ENCODE results near the gene PLEKHJ1. TPM values are rescaled to one million over a fixed set of nuclear protein-coding genes. Genes with fewer than 3 reads are reported as not detected.

PLEKHJ1 gene
- total and polyA plus RNA-seq, 2 of the 8 experiments (the other 6 are each of a cell fraction or from before 2014, with no cell fraction given) = 135 to 187 TPM

DNA sequence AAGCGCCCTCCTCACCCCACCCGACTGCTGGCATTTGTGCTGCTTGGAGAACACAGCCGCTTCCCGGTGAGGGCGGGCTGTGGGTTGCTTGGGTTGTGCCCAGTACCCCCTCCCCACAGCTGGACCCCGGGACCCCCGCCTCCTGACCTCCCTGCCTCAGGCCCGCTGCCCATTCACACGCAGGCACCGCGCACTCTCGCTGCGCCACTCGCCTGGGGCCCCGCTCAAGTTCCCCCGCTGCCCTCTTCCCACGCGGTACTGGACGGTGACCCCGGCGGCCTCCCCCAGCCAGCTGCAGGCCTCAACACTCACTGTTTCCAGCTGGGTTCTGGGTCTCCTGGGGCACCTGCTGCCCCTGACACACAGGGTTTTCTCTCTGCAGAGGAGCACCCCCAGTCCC is 16.4 kb downstream of the PLEKHJ1 start:
- H2BK15ac ChIP-seq (ENCODE audit: low read length) = no peak overlapping the region
- no peak overlapping the region for H3K4ac ChIP-seq (replicated peaks; ENCODE audit: insufficient read length, low read depth, low read length)
- H3K79me1 ChIP-seq (ENCODE audit: low read depth, low read length) = no peaks in the 10 kb centered on the region
- no peak overlapping the region for H3K4me2 ChIP-seq (ENCODE audit: insufficient read depth in 1 of 2, low read depth in 2 of 2, low read length in 2 of 2)
- H3K27ac ChIP-seq (ENCODE audit: low read depth, low read length) = no peak overlapping the region; the same call in 1 of the 2 replicates
- no peaks in the 10 kb centered on the region for H3K27me3 ChIP-seq (replicated peaks in 1 of 4; ENCODE audit: control insufficient read depth in 3 of 4, extremely low read depth in 1 of 4, insufficient read depth in 3 of 4, low read length in 3 of 4)
- H4K20me1 ChIP-seq (replicated peaks in 1 of 2; ENCODE audit: control insufficient read depth in 1 of 2, insufficient read depth in 2 of 2, low read length in 2 of 2) = peaks cover 0 to 9% of the 10 kb centered on the region in 2 experiments
- DNase-seq (ENCODE audit: low read depth in 1 of 2, low spot score in 2 of 2) (no peak), FAIRE-seq (no peak)
- no peak overlapping the region for H3K18ac ChIP-seq (ENCODE audit: extremely low read depth, low read length)
- H2AK5ac ChIP-seq (ENCODE audit: low read depth, low read length) = no peak overlapping the region
- H4K8ac ChIP-seq (ENCODE audit: extremely low read depth, insufficient read depth, low read length) = no peak overlapping the region
- H3K23me2 ChIP-seq (ENCODE audit: low read depth, low read length) = no peaks in the 10 kb centered on the region
- no peak overlapping the region for H4K5ac ChIP-seq (ENCODE audit: insufficient read length, low read depth, low read length)
- no peak overlapping the region for H3K4me3 ChIP-seq (ENCODE audit: extremely low read depth in 1 of 4, insufficient read depth in 2 of 4, low read depth in 3 of 4, low read length in 4 of 4)
- no peaks in the 10 kb centered on the region for H3K4me1 ChIP-seq (replicated peaks in 1 of 4; ENCODE audit: control insufficient read depth in 3 of 4, insufficient read depth in 4 of 4, low read length in 3 of 4)
- H3K9me3 ChIP-seq (ENCODE audit: insufficient read depth in 2 of 2, low read depth in 1 of 2, low read length in 1 of 2) = no peaks in the 10 kb centered on the region
- H3K56ac ChIP-seq (replicated peaks; ENCODE audit: insufficient read length, low read depth, low read length) = no peak overlapping the region
- H3K23ac ChIP-seq (ENCODE audit: insufficient read length) = no peak overlapping the region
- H3K36me3 ChIP-seq (ENCODE audit: control insufficient read depth in 2 of 4, insufficient read depth in 4 of 4, low read length in 3 of 4) = peaks cover 7 to 39% (median 20%) of the 10 kb centered on the region in 4 experiments; a peak in 7 of 8 replicates
- POLR2A ChIA-PET (ENCODE audit: partially characterized antibody) = interaction anchor here (5.6 kb wide), 1 partner anchor 11 kb away, joined by 34 read pairs; no protein-coding TSS in a partner anchor
- H3K14ac ChIP-seq (ENCODE audit: insufficient read length) = no peak overlapping the region
- H2AFZ ChIP-seq (ENCODE audit: low read length) = no peak overlapping the region
- no peaks in the 10 kb centered on the region for H3K79me2 ChIP-seq (ENCODE audit: control insufficient read depth in 1 of 2, insufficient read depth in 2 of 2, low read length in 2 of 2)
- no peak overlapping the region for H4K91ac ChIP-seq (replicated peaks; ENCODE audit: insufficient read length, low read length)
- WGBS, 2 experiments (ENCODE audit: extremely low coverage in 1 of 2, insufficient coverage in 1 of 2, insufficient read length in 1 of 2, insufficient replicate concordance in 2 of 2, low coverage in 1 of 2, low lambda C conversion rate in 2 of 2, missing lambda C conversion rate in 1 of 2) = 95% methylated on average over 16 of the region's 21 CpGs; no CpG with 5 or more reads in 1 of the 2 experiments
- CTCF ChIA-PET (ENCODE audit: partially characterized antibody) = interaction anchor here (1.1 to 2.6 kb wide), 5 partner anchors 8 to 64 kb away, joined by 3 to 9 read pairs (median 4); no protein-coding TSS in a partner anchor
- H2BK20ac ChIP-seq (ENCODE audit: low read length) = no peak overlapping the region
- peak overlapping the region; percentile 52; the same call in 1 of the 2 replicates for H2BK5ac ChIP-seq (ENCODE audit: low read depth, low read length)
- no peak overlapping the region for H3K9ac ChIP-seq (replicated peaks in 1 of 4; ENCODE audit: extremely low read depth in 1 of 4, low read depth in 3 of 4, low read length in 3 of 4)
- no peak overlapping the region for H2BK12ac ChIP-seq (ENCODE audit: low read depth, low read length)
- no peak overlapping the region for H2BK120ac ChIP-seq (replicated peaks; ENCODE audit: low read depth, low read length)
- TF ChIP-seq CBX5 (IDR thresholded peaks at IDR 0.05; ENCODE audit: low read depth, low read length) (no peak), POLR2AphosphoS5 (IDR thresholded peaks at IDR 0.05; ENCODE audit: low read depth, low read length) (no peak), TEAD4 (IDR thresholded peaks at IDR 0.05; ENCODE audit: low read depth, low read length) (no peak), RNF2 (IDR thresholded peaks at IDR 0.05; ENCODE audit: borderline replicate concordance, low read depth, low read length, missing control alignments, poor library complexity, severe bottlenecking) (no peak), ZNF274 (IDR thresholded peaks at IDR 0.05; ENCODE audit: borderline replicate concordance, extremely low read depth, low read length) (no peak), SP4 (IDR thresholded peaks at IDR 0.05; ENCODE audit: low read length) (no peak), SRF (IDR thresholded peaks at IDR 0.05; ENCODE audit: low read depth, low read length) (no peak), FOSL1 (IDR thresholded peaks at IDR 0.05; ENCODE audit: insufficient read depth, low read depth, low read length) (no peak), POU5F1 (IDR thresholded peaks at IDR 0.05; ENCODE audit: low read depth, low read length) (no peak), SP1 (IDR thresholded peaks at IDR 0.05; ENCODE audit: low read depth, low read length) (no peak), CHD2 (IDR thresholded peaks at IDR 0.05; ENCODE audit: low read length) (no peak)
- TF ChIP-seq, protein P1, sequence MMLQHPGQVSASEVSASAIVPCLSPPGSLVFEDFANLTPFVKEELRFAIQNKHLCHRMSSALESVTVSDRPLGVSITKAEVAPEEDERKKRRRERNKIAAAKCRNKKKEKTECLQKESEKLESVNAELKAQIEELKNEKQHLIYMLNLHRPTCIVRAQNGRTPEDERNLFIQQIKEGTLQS (IDR thresholded peaks at IDR 0.05; ENCODE audit: insufficient read depth, low read depth, low read length) = no peak
- TF ChIP-seq, protein P2, sequence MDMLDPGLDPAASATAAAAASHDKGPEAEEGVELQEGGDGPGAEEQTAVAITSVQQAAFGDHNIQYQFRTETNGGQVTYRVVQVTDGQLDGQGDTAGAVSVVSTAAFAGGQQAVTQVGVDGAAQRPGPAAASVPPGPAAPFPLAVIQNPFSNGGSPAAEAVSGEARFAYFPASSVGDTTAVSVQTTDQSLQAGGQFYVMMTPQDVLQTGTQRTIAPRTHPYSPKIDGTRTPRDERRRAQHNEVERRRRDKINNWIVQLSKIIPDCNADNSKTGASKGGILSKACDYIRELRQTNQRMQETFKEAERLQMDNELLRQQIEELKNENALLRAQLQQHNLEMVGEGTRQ (IDR thresholded peaks at IDR 0.05; ENCODE audit: low read length) = no peak
